ENCODE measurements around the gene PSMC3. TPM values are rescaled to one million over a fixed set of nuclear protein-coding genes. Genes with fewer than 3 reads are reported as not detected.
A peak's percentile ranks its signal among the peaks of the same experiment; 100 is the strongest.

PSMC3 gene
- 179 TPM in 2 replicates for total RNA-seq (2021)
- long read RNA-seq, transcript PSMC3-212 (12 exons, 1,373 nt), result major isoform, 1,401 of 1,669 reads
- long read RNA-seq, partial matches to known transcripts, result 38 of 1,669 reads
- long read RNA-seq, other reads (novel, unspliced or antisense), result 230 of 1,669 reads

DNA sequence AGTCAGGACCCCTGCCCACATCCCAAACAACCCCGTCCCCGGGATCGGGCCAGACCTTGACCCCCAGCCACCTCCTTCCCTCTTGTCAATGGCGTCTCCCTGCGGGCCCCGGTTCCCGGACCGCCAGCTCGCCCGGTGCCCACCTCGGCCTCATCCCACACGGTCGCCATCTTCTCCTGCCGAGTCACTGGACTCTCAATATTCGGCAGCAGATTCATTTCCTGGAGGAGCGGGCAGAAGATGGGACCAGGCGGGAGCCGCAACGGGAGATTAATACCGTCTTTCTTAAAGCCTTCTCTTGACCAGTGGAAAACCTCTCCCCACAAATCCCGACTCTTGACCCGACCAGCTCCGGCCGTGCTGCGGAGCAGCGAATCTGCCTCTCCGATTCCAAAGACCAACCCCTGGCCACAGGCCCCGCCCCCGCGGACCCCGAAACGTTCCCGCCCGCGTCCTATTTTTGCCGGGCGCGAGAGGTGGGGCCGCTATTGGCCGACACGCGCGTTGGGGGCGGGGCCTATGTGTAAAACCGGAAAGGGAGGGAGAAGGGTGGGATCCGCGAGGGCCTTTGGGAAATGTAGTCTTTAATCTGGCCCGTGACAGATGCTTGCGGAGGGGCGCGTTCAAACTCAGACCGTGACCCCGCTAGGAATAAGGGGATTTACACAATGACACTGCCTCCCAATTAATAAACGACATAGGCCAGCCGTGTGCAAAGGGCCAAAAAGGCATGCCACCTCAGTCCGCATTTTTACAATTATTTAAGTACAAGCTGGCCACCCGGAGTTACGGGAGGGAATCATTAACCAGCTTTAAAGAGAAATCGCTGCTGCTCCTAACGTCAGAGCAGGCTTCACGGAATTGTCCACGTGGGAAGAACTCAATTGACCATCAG lies at the start of gene PSMC3:
Gene PSMC3 (minus strand): TSS at position 378 of the 895 bp plus-strand sequence. CDS start 160 bp downstream, at position 218.
- no peak within 1 kb of the TSS for H4K91ac ChIP-seq (ENCODE audit: insufficient read length, low read depth, low read length)
- no peaks in the 10 kb centered on the region for H3K9me3 ChIP-seq (ENCODE audit: control insufficient read depth, low read depth, low read length)
- Mint-ChIP-seq H3K27ac (peak within 1 kb of the TSS; percentile 100), H3K4me3 (peak within 1 kb of the TSS; percentile 98 to 99), H3K4me1 (peaks cover 9 to 11% of the 10 kb centered on the region in 2 experiments), H3K27me3 (ENCODE audit: low read depth) (no peaks in the 10 kb centered on the region), H3K9me3 (peaks cover 0 to 3% of the 10 kb centered on the region in 2 experiments; a peak in 2 of 5 replicates), H3K36me3 (ENCODE audit: insufficient read depth in 1 of 3, low read depth in 3 of 3) (peaks cover 29 to 46% (median 46%) of the 10 kb centered on the region in 3 experiments; a peak in 6 of 7 replicates)
- no peak within 1 kb of the TSS for H3K23ac ChIP-seq (ENCODE audit: insufficient read length, low read depth, low read length)
- no peak within 1 kb of the TSS for H2BK15ac ChIP-seq (ENCODE audit: low read depth, low read length)
- H3K79me1 ChIP-seq (ENCODE audit: insufficient read depth, low read depth, low read length, poor library complexity, severe bottlenecking), result peaks cover 9% of the 10 kb centered on the region
- no peak within 1 kb of the TSS for H2BK20ac ChIP-seq (ENCODE audit: low read depth, low read length, poor library complexity, severe bottlenecking)
- H3K9ac ChIP-seq (ENCODE audit: extremely low read depth, insufficient read length, low read length), result peak within 1 kb of the TSS; percentile 90
- DNase-seq, result peak; percentile 95
- peak within 1 kb of the TSS; percentile 91 for H3K4me2 ChIP-seq (ENCODE audit: insufficient read depth, insufficient read length, low read length)
- TF ChIP-seq, protein P1, sequence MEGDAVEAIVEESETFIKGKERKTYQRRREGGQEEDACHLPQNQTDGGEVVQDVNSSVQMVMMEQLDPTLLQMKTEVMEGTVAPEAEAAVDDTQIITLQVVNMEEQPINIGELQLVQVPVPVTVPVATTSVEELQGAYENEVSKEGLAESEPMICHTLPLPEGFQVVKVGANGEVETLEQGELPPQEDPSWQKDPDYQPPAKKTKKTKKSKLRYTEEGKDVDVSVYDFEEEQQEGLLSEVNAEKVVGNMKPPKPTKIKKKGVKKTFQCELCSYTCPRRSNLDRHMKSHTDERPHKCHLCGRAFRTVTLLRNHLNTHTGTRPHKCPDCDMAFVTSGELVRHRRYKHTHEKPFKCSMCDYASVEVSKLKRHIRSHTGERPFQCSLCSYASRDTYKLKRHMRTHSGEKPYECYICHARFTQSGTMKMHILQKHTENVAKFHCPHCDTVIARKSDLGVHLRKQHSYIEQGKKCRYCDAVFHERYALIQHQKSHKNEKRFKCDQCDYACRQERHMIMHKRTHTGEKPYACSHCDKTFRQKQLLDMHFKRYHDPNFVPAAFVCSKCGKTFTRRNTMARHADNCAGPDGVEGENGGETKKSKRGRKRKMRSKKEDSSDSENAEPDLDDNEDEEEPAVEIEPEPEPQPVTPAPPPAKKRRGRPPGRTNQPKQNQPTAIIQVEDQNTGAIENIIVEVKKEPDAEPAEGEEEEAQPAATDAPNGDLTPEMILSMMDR (conservative IDR thresholded peaks at IDR 0.05), result no peak
- no peak within 1 kb of the TSS for H3K27ac ChIP-seq (ENCODE audit: insufficient read length, low read depth, low read length)
- no peak within 1 kb of the TSS for H2BK120ac ChIP-seq (ENCODE audit: low read depth, low read length, poor library complexity, severe bottlenecking)
- WGBS (ENCODE audit: extremely low coverage, insufficient read length, low lambda C conversion rate), result no CpG with 5 or more reads among the region's 62 CpGs
- H4K8ac ChIP-seq (replicated peaks; ENCODE audit: insufficient read length, low read depth, low read length), result no peak within 1 kb of the TSS
- H3K56ac ChIP-seq (ENCODE audit: insufficient read length, low read depth, low read length), result no peak within 1 kb of the TSS
- H3K27me3 ChIP-seq (ENCODE audit: insufficient read depth, low read length), result no peaks in the 10 kb centered on the region
- H3K4me1 ChIP-seq (ENCODE audit: insufficient read depth, low read length), result peaks cover 3% of the 10 kb centered on the region; the same call in 1 of the 2 replicates
- no peak within 1 kb of the TSS for H2AK5ac ChIP-seq (ENCODE audit: insufficient read length, low read length)
- peak within 1 kb of the TSS; percentile 27 for H2AFZ ChIP-seq (ENCODE audit: low read length)
- peak within 1 kb of the TSS; percentile 98 for H3K18ac ChIP-seq (ENCODE audit: insufficient read length, low read depth, low read length)
- H4K20me1 ChIP-seq (ENCODE audit: control insufficient read depth, insufficient read depth, insufficient read length), result peaks cover 3% of the 10 kb centered on the region
- H3K4ac ChIP-seq (ENCODE audit: low read depth, low read length), result no peak within 1 kb of the TSS; the same call in none of the 2 replicates
- H3K14ac ChIP-seq (ENCODE audit: insufficient read depth, low read length), result peak within 1 kb of the TSS; percentile 94
- peaks cover 7% of the 10 kb centered on the region for H3K23me2 ChIP-seq (ENCODE audit: insufficient read length, low read depth, low read length, poor library complexity, severe bottlenecking)
- H4K5ac ChIP-seq (ENCODE audit: insufficient read length, low read depth, low read length), result peak within 1 kb of the TSS; percentile 96
- H2BK12ac ChIP-seq (ENCODE audit: insufficient read length, low read depth, low read length), result no peak within 1 kb of the TSS
- H3K79me2 ChIP-seq (ENCODE audit: insufficient read depth, low read length), result no peaks in the 10 kb centered on the region; the same call in 1 of the 2 replicates
- H3T11ph ChIP-seq (ENCODE audit: low read length), result peak within 1 kb of the TSS; percentile 90
- H2BK5ac ChIP-seq (ENCODE audit: insufficient read length, low read length), result no peak within 1 kb of the TSS
